SK-N-SH treated with all-trans-retinoic acid at 6 μM for 48 hours (cell line): Measurements from ENCODE around the gene PTGS1.

Experiments used
- ATAC-seq: fragments of 200-7000 bp; cut with Tn5 transposase; 3 replicates; pipeline ENCODE4 v1.9.1; 2020; ENCODE audit warnings: mild to moderate bottlenecking, moderate library complexity
- ARNTL ChIP-seq: fragments of 450-650 bp; formaldehyde crosslinking; IDR thresholded peaks from 2 replicates; pipeline ENCODE4 v1.5.0; 2020; ENCODE audit warnings: low read depth, mild to moderate bottlenecking, moderate library complexity, borderline replicate concordance
- BACH2 ChIP-seq: fragments of 250-450 bp; sonication (Bioruptor Pico); IDR thresholded peaks from 2 replicates; pipeline ENCODE4 v1.9.0; 2021; ENCODE audit warnings: mild to moderate bottlenecking, borderline replicate concordance
- CREB5 ChIP-seq: fragments of 250-450 bp; sonication (Bioruptor Pico); IDR thresholded peaks from 2 replicates; pipeline ENCODE4 v1.5.1; 2020; ENCODE audit warnings: low read depth, mild to moderate bottlenecking, moderate library complexity
- CSDC2 ChIP-seq: fragments of 250-450 bp; sonication (Bioruptor Pico); IDR thresholded peaks from 2 replicates; pipeline ENCODE4 v1.5.0; 2020; ENCODE audit warnings: mild to moderate bottlenecking, moderate library complexity
- CSRNP3 ChIP-seq: fragments of 250-450 bp; sonication (Bioruptor Pico); IDR thresholded peaks from 2 replicates; pipeline ENCODE4 v1.5.1; 2021; ENCODE audit warnings: mild to moderate bottlenecking, moderate library complexity
- ESRRG ChIP-seq: fragments of 250-450 bp; sonication (Bioruptor Pico); IDR thresholded peaks from 2 replicates; pipeline ENCODE4 v1.6.1; 2021; ENCODE audit warnings: mild to moderate bottlenecking
- GLIS3 ChIP-seq: fragments of 250-450 bp; sonication (Bioruptor Pico); IDR thresholded peaks from 2 replicates; pipeline ENCODE4 v1.5.0; 2020; ENCODE audit warnings: mild to moderate bottlenecking, moderate library complexity
- ISL1 ChIP-seq: fragments of 250-450 bp; sonication (Bioruptor Pico); IDR thresholded peaks from 2 replicates; pipeline ENCODE4 v2.1.2; 2022; ENCODE audit warnings: mild to moderate bottlenecking, moderate library complexity
- PATZ1 ChIP-seq: fragments of 250-450 bp; sonication (Bioruptor Pico); IDR thresholded peaks from 2 replicates; pipeline ENCODE4 v1.8.0; 2020; ENCODE audit warnings: mild to moderate bottlenecking, moderate library complexity, borderline replicate concordance
- POU6F1 ChIP-seq: fragments of 250-450 bp; sonication (Bioruptor Pico); IDR thresholded peaks from 2 replicates; pipeline ENCODE4 v1.8.0; 2021; ENCODE audit warnings: low read depth, mild to moderate bottlenecking, moderate library complexity, borderline replicate concordance
- RARB ChIP-seq: fragments of 250-450 bp; sonication (Bioruptor Pico); IDR thresholded peaks from 2 replicates; pipeline ENCODE4 v1.8.0; 2021; ENCODE audit warnings: mild to moderate bottlenecking, moderate library complexity
- SNAI2 ChIP-seq: fragments of 250-450 bp; sonication (Bioruptor Pico); IDR thresholded peaks from 2 replicates; pipeline ENCODE4 v1.5.0; 2020; ENCODE audit warnings: mild to moderate bottlenecking, moderate library complexity
- TCF4 ChIP-seq: fragments of 250-450 bp; sonication (Bioruptor Pico); IDR thresholded peaks from 2 replicates; pipeline ENCODE4 v1.8.0; 2021; ENCODE audit warnings: mild to moderate bottlenecking, moderate library complexity, borderline replicate concordance
- TOX ChIP-seq: fragments of 250-450 bp; sonication (Bioruptor Pico); IDR thresholded peaks from 2 replicates; pipeline ENCODE4 v1.8.0; 2021; ENCODE audit warnings: mild to moderate bottlenecking, moderate library complexity, borderline replicate concordance
- TSHZ2 ChIP-seq: fragments of 250-450 bp; sonication (Bioruptor Pico); IDR thresholded peaks from 2 replicates; pipeline ENCODE4 v1.5.0; 2020; ENCODE audit warnings: mild to moderate bottlenecking, moderate library complexity
- ZC3H10 ChIP-seq: fragments of 250-450 bp; sonication (Bioruptor Pico); IDR thresholded peaks from 2 replicates; pipeline ENCODE4 v1.5.1; 2021; ENCODE audit warnings: mild to moderate bottlenecking, moderate library complexity
- ZFP3 ChIP-seq: fragments of 250-450 bp; sonication (Bioruptor Pico); IDR thresholded peaks from 2 replicates; pipeline ENCODE4 v1.5.0; 2020; ENCODE audit warnings: mild to moderate bottlenecking, moderate library complexity
- ZNF565 ChIP-seq: fragments of 450-650 bp; formaldehyde crosslinking; conservative IDR thresholded peaks from 2 replicates; pipeline ENCODE4 v1.5.0; 2020; ENCODE audit warnings: low read depth, mild to moderate bottlenecking, moderate library complexity
- ZNF70 ChIP-seq: fragments of 450-650 bp; formaldehyde crosslinking; IDR thresholded peaks from 2 replicates; pipeline ENCODE4 v1.5.0; 2020; ENCODE audit warnings: mild to moderate bottlenecking, moderate library complexity
- ZNF8 ChIP-seq: fragments of 450-650 bp; formaldehyde crosslinking; IDR thresholded peaks from 2 replicates; pipeline ENCODE4 v1.5.0; 2020; ENCODE audit warnings: mild to moderate bottlenecking, moderate library complexity

The PTGS1 gene

GRCh38 chr9:122389195-122389594, 18.4 kb downstream of the PTGS1 start:
- TF ChIP-seq ZFP3 (CRISPR knock-in tag) (no peak), POU6F1 (CRISPR knock-in tag) (no peak), CREB5 (CRISPR knock-in tag) (no peak), RARB (no peak), ZNF8 (no peak), BACH2 (CRISPR knock-in tag) (no peak), SNAI2 (CRISPR knock-in tag) (no peak), ESRRG (CRISPR knock-in tag) (no peak), TOX (CRISPR knock-in tag) (no peak), GLIS3 (CRISPR knock-in tag) (no peak), TCF4 (CRISPR knock-in tag) (no peak)
- ATAC-seq, result no peak

- no peak for ATAC-seq
- TF ChIP-seq ISL1 (CRISPR knock-in tag) (no peak), ARNTL (CRISPR knock-in tag) (no peak), GLIS3 (CRISPR knock-in tag) (no peak), TSHZ2 (CRISPR knock-in tag) (no peak), ZFP3 (CRISPR knock-in tag) (no peak), POU6F1 (CRISPR knock-in tag) (no peak), ZNF565 (CRISPR knock-in tag) (no peak), ZNF70 (no peak), SNAI2 (CRISPR knock-in tag) (no peak), BACH2 (CRISPR knock-in tag) (no peak), TCF4 (CRISPR knock-in tag) (no peak)
These were observed 19.1 kb downstream of the PTGS1 start for GRCh38 chr9:122389799-122390481.

GRCh38 chr9:122392284-122392683, 21.5 kb downstream of the PTGS1 start:
- ATAC-seq, result no peak
- no peak for TF ChIP-seq CSRNP3
- no peak for TF ChIP-seq PATZ1
- TF ChIP-seq CSDC2 (CRISPR knock-in tag), result no peak
- no peak for TF ChIP-seq ESRRG (CRISPR knock-in tag)
- no peak for TF ChIP-seq BACH2 (CRISPR knock-in tag)
- TF ChIP-seq GLIS3 (CRISPR knock-in tag), result no peak
- no peak for TF ChIP-seq ZNF565 (CRISPR knock-in tag)
- no peak for TF ChIP-seq ZC3H10 (CRISPR knock-in tag)
- TF ChIP-seq ZNF8, result no peak
- TF ChIP-seq SNAI2 (CRISPR knock-in tag), result no peak
